SU-DHL-6 (cell line): Measurements from ENCODE around the gene PLEKHG3.

ENCODE experiments used
- H2AFZ ChIP-seq: fragments of 200-600 bp; sonication (generic); 2 replicates; pipeline ENCODE4 v1.6.1; 2014; ENCODE audit warnings: low read depth, mild to moderate bottlenecking, moderate library complexity, mixed read lengths, antibody characterized with exemption, low read length; ENCODE audit not compliant: severe bottlenecking
- H3F3A ChIP-seq: fragments of 200-600 bp; shearing (Covaris generic); 2 replicates; pipeline ENCODE4 v1.6.0; 2016; ENCODE audit warnings: antibody characterized with exemption, mild to moderate bottlenecking; ENCODE audit not compliant: insufficient read depth
- H3K27ac ChIP-seq: fragments of 200-600 bp; sonication (generic); 2 replicates; pipeline ENCODE4 v1.5.1; 2016; ENCODE audit warnings: low read depth, mild to moderate bottlenecking, low read length, moderate library complexity, mixed read lengths
- H3K27me3 ChIP-seq: fragments of 200-600 bp; sonication (generic), shearing (Covaris generic); 2 replicates; pipeline ENCODE4 v1.6.0; 2014; ENCODE audit warnings: mild to moderate bottlenecking, low read length
- H3K36me3 ChIP-seq: fragments of 200-600 bp; sonication (generic); 2 replicates; pipeline ENCODE4 v1.6.1; 2014; ENCODE audit warnings: mild to moderate bottlenecking, low read length, mixed read lengths
- H3K4me2 ChIP-seq: fragments of 300-600, 200-600 bp; shearing (Covaris generic), sonication (generic); 2 replicates; pipeline ENCODE4 v1.6.0; 2014; ENCODE audit warnings: low read length, low read depth, mild to moderate bottlenecking; ENCODE audit not compliant: poor library complexity, severe bottlenecking
- H3K4me3 ChIP-seq: fragments of 200-600 bp; sonication (generic); 2 replicates; pipeline ENCODE4 v1.5.1; 2014; ENCODE audit warnings: antibody characterized with exemption, low read length, mild to moderate bottlenecking, mixed read lengths; ENCODE audit not compliant: insufficient read depth, poor library complexity, severe bottlenecking
- H3K79me2 ChIP-seq: fragments of 200-600 bp; sonication (generic); 2 replicates; pipeline ENCODE4 v1.6.1; 2014; ENCODE audit warnings: mild to moderate bottlenecking, low read length, moderate library complexity; ENCODE audit not compliant: insufficient read depth
- H3K9ac ChIP-seq: fragments of 200-600 bp; sonication (generic); 2 replicates; pipeline ENCODE4 v1.7.0; 2014; ENCODE audit warnings: mild to moderate bottlenecking, low read length
- H3K9me2 ChIP-seq: fragments of 200-600 bp; sonication (generic); replicated peaks from 2 replicates; pipeline ENCODE4 v1.6.1; 2014; ENCODE audit warnings: low read length; ENCODE audit not compliant: insufficient read depth
- H3K9me3 ChIP-seq: fragments of 200-600 bp; sonication (generic); 2 replicates; pipeline ENCODE4 v1.6.1; 2014; ENCODE audit warnings: low read length, mixed read lengths; ENCODE audit not compliant: insufficient read depth
- H4K20me1 ChIP-seq: fragments of 200-600 bp; sonication (generic); 2 replicates; pipeline ENCODE4 v1.6.1; 2014; ENCODE audit warnings: low read depth, mild to moderate bottlenecking, antibody characterized with exemption, low read length, moderate library complexity, mixed read lengths
- CTCF ChIP-seq: fragments of 200-600 bp; sonication (generic); IDR thresholded peaks from one replicate; pipeline ENCODE4 v1.5.1; 2017; ENCODE audit warnings: antibody characterized with exemption, mild to moderate bottlenecking, low read length, moderate library complexity; ENCODE audit not compliant: insufficient read depth, poor library complexity, severe bottlenecking
- EZH2phosphoT487 ChIP-seq: fragments of 200-600 bp; sonication (generic), shearing (Covaris generic); conservative IDR thresholded peaks from 2 replicates; pipeline ENCODE4 v1.6.1; 2018; ENCODE audit warnings: mild to moderate bottlenecking, antibody characterized with exemption, low read length, moderate library complexity, mixed read lengths

Gene PLEKHG3

GRCh38 chr14:64701660-64702059, 2.6 kb upstream of the PLEKHG3 start:
- H3K27me3 ChIP-seq = no peaks in the 10 kb centered on the region
- H3K9ac ChIP-seq = no peak overlapping the region
- H4K20me1 ChIP-seq = no peaks in the 10 kb centered on the region
- no peaks in the 10 kb centered on the region for H3K36me3 ChIP-seq
- H3K9me2 ChIP-seq = no peaks in the 10 kb centered on the region
- H3F3A ChIP-seq = no peaks in the 10 kb centered on the region
- no peak for TF ChIP-seq CTCF
- no peak overlapping the region for H3K4me3 ChIP-seq
- H3K4me2 ChIP-seq = no peak overlapping the region
- H3K27ac ChIP-seq = no peak overlapping the region
- H2AFZ ChIP-seq = no peak overlapping the region
- no peaks in the 10 kb centered on the region for H3K79me2 ChIP-seq
- H3K9me3 ChIP-seq = no peaks in the 10 kb centered on the region

GRCh38 chr14:64702493-64703394, 1.5 kb upstream of the PLEKHG3 start:
- Histone ChIP-seq H3K36me3 (no peaks in the 10 kb centered on the region), H3F3A (no peaks in the 10 kb centered on the region), H4K20me1 (no peaks in the 10 kb centered on the region), H3K4me2 (no peak overlapping the region), H3K27ac (no peak overlapping the region), H3K79me2 (no peaks in the 10 kb centered on the region), H3K9ac (no peak overlapping the region), H3K9me2 (no peaks in the 10 kb centered on the region), H3K27me3 (no peaks in the 10 kb centered on the region), H3K9me3 (no peaks in the 10 kb centered on the region), H2AFZ (no peak overlapping the region), H3K4me3 (no peak overlapping the region)
- TF ChIP-seq CTCF (no peak), EZH2phosphoT487 (no peak)

- Histone ChIP-seq H3K27ac (no peak overlapping the region), H3K27me3 (no peaks in the 10 kb centered on the region), H3K4me3 (no peak overlapping the region), H3K9ac (no peak overlapping the region), H3K9me2 (no peaks in the 10 kb centered on the region), H3K79me2 (no peaks in the 10 kb centered on the region), H2AFZ (no peak overlapping the region), H3K36me3 (no peaks in the 10 kb centered on the region), H4K20me1 (no peaks in the 10 kb centered on the region), H3K4me2 (no peak overlapping the region), H3K9me3 (no peaks in the 10 kb centered on the region), H3F3A (no peaks in the 10 kb centered on the region)
- TF ChIP-seq EZH2phosphoT487 (no peak), CTCF (no peak)
These were observed 655 bp upstream of the PLEKHG3 start for GRCh38 chr14:64703395-64704142.
